Measurements from ENCODE around the gene GNPDA2.
"Not testable (repeated sequence)": the region's sequence is repeated elsewhere in the genome, so short reads cannot be mapped to it uniquely, and the experiment has no call there.

Gene GNPDA2

GRCh38 chr4:44726038-44726871 lies at the start of gene GNPDA2:
Gene GNPDA2, minus strand, starts transcription at chr4:44726556. Its CDS starts 4,349 bp downstream, at chr4:44722207.
- DNase-seq (peak; percentile 74 to 84), ATAC-seq (peak; percentile 94)
- H3K4me1 Mint-ChIP-seq, result peaks cover 34% of the 10 kb centered on the region
- peak within 1 kb of the TSS; percentile 97 to 98 for H3K27ac Mint-ChIP-seq
- peak within 1 kb of the TSS; percentile 96 to 99 for H3K4me3 Mint-ChIP-seq
- no peaks in the 10 kb centered on the region for H3K9me3 Mint-ChIP-seq
- H3K27me3 Mint-ChIP-seq, result no peaks in the 10 kb centered on the region

GRCh38 chr4:44772340-44772739 lies 46.0 kb upstream of the GNPDA2 start:
- DNase-seq, result no peak
- ATAC-seq, result no peak
- H3K27ac Mint-ChIP-seq, result no peak overlapping the region
- peaks cover 11% of the 10 kb centered on the region for H3K27me3 Mint-ChIP-seq
- peaks cover 5 to 35% of the 10 kb centered on the region in 2 donors for H3K9me3 Mint-ChIP-seq
- H3K4me1 Mint-ChIP-seq, result no peaks in the 10 kb centered on the region
- no peak overlapping the region for H3K4me3 Mint-ChIP-seq

- DNase-seq (no peak), ATAC-seq (no peak)
- Mint-ChIP-seq H3K4me3 (no peak overlapping the region), H3K9me3 (peaks cover 5 to 35% of the 10 kb centered on the region in 2 donors), H3K27ac (no peak overlapping the region), H3K27me3 (peaks cover 12% of the 10 kb centered on the region), H3K4me1 (no peaks in the 10 kb centered on the region)
Observed at GRCh38 chr4:44771789-44772188, 45.4 kb upstream of the GNPDA2 start.

- H3K27ac Mint-ChIP-seq, result no peak overlapping the region
- ATAC-seq, result no peak
- DNase-seq, result no peak
- no peaks in the 10 kb centered on the region for H3K9me3 Mint-ChIP-seq
- H3K27me3 Mint-ChIP-seq, result peaks cover 21% of the 10 kb centered on the region
- no peak overlapping the region for H3K4me3 Mint-ChIP-seq
- H3K4me1 Mint-ChIP-seq, result no peaks in the 10 kb centered on the region
Observed at GRCh38 chr4:44766453-44766852, 40.1 kb upstream of the GNPDA2 start.

GRCh38 chr4:44765116-44765515 lies 38.8 kb upstream of the GNPDA2 start:
- Mint-ChIP-seq H3K27me3 (peaks cover 34% of the 10 kb centered on the region), H3K9me3 (no peaks in the 10 kb centered on the region), H3K4me1 (no peaks in the 10 kb centered on the region), H3K4me3 (no peak overlapping the region), H3K27ac (no peak overlapping the region)
- ATAC-seq (no peak), DNase-seq (no peak)

GRCh38 chr4:44761306-44761705 lies 35.0 kb upstream of the GNPDA2 start:
- DNase-seq (no peak), ATAC-seq (no peak)
- Mint-ChIP-seq H3K9me3 (no peaks in the 10 kb centered on the region), H3K4me1 (no peaks in the 10 kb centered on the region), H3K4me3 (no peak overlapping the region), H3K27me3 (peaks cover 22% of the 10 kb centered on the region), H3K27ac (no peak overlapping the region)

- no peaks in the 10 kb centered on the region for H3K9me3 Mint-ChIP-seq
- ATAC-seq (peak; percentile 49), DNase-seq (peak in 1 of 2 donors; percentile 4)
- H3K4me3 Mint-ChIP-seq, result no peak overlapping the region
- peaks cover 24% of the 10 kb centered on the region for H3K27me3 Mint-ChIP-seq
- no peak overlapping the region for H3K27ac Mint-ChIP-seq
- no peaks in the 10 kb centered on the region for H3K4me1 Mint-ChIP-seq
Observed at GRCh38 chr4:44760142-44760898, 34.0 kb upstream of the GNPDA2 start.

GRCh38 chr4:44756559-44756958 lies 30.2 kb upstream of the GNPDA2 start:
- H3K4me1 Mint-ChIP-seq, result no peaks in the 10 kb centered on the region
- H3K27ac Mint-ChIP-seq, result no peak overlapping the region
- H3K9me3 Mint-ChIP-seq, result no peaks in the 10 kb centered on the region
- no peak overlapping the region for H3K4me3 Mint-ChIP-seq
- ATAC-seq (no peak), DNase-seq (no peak)
- H3K27me3 Mint-ChIP-seq, result peaks cover 22% of the 10 kb centered on the region

- DNase-seq, result no peak
- Mint-ChIP-seq H3K4me3 (no peak overlapping the region), H3K4me1 (no peaks in the 10 kb centered on the region), H3K27me3 (peaks cover 11% of the 10 kb centered on the region), H3K9me3 (no peaks in the 10 kb centered on the region), H3K27ac (no peak overlapping the region)
- no peak for ATAC-seq
Observed at GRCh38 chr4:44740201-44740600, 13.8 kb upstream of the GNPDA2 start.

GRCh38 chr4:44738615-44739014 lies 12.3 kb upstream of the GNPDA2 start:
- H3K4me3 Mint-ChIP-seq, result no peak overlapping the region
- no peak for DNase-seq
- no peak for ATAC-seq
- H3K9me3 Mint-ChIP-seq, result no peaks in the 10 kb centered on the region
- H3K27ac Mint-ChIP-seq, result no peak overlapping the region
- peaks cover 27% of the 10 kb centered on the region for H3K27me3 Mint-ChIP-seq
- H3K4me1 Mint-ChIP-seq, result no peaks in the 10 kb centered on the region

GRCh38 chr4:44736900-44737299 lies 10.5 kb upstream of the GNPDA2 start:
- Mint-ChIP-seq H3K4me1 (no peaks in the 10 kb centered on the region), H3K4me3 (no peak overlapping the region), H3K27me3 (peaks cover 30% of the 10 kb centered on the region), H3K9me3 (no peaks in the 10 kb centered on the region), H3K27ac (no peak overlapping the region)
- DNase-seq, result no peak
- ATAC-seq, result no peak

GRCh38 chr4:44728694-44729093 lies 2.3 kb upstream of the GNPDA2 start:
- not testable (repeated sequence) for H3K27ac Mint-ChIP-seq, H3K9me3 Mint-ChIP-seq, H3K27me3 Mint-ChIP-seq, DNase-seq, ATAC-seq, H3K4me3 Mint-ChIP-seq
- H3K4me1 Mint-ChIP-seq, result peaks cover 24% of the 10 kb centered on the region

GRCh38 chr4:44727471-44727870 lies 1.1 kb upstream of the GNPDA2 start:
- DNase-seq, result no peak
- peak overlapping the region in 1 of 2 donors; percentile 21 for H3K27ac Mint-ChIP-seq
- H3K4me3 Mint-ChIP-seq, result peak overlapping the region in 1 of 2 donors; percentile 96
- no peak for ATAC-seq
- H3K27me3 Mint-ChIP-seq, result no peaks in the 10 kb centered on the region
- no peaks in the 10 kb centered on the region for H3K9me3 Mint-ChIP-seq
- peaks cover 33% of the 10 kb centered on the region for H3K4me1 Mint-ChIP-seq

GRCh38 chr4:44725726-44726037 lies 674 bp downstream of the GNPDA2 start:
- H3K4me3 Mint-ChIP-seq, result peak overlapping the region; percentile 96 to 99
- no peaks in the 10 kb centered on the region for H3K9me3 Mint-ChIP-seq
- H3K27me3 Mint-ChIP-seq, result no peaks in the 10 kb centered on the region
- ATAC-seq (peak; percentile 57), DNase-seq (no peak)
- H3K27ac Mint-ChIP-seq, result peak overlapping the region; percentile 97 to 98
- H3K4me1 Mint-ChIP-seq, result peaks cover 39% of the 10 kb centered on the region

GRCh38 chr4:44725166-44725565 lies 1.2 kb downstream of the GNPDA2 start:
- no peaks in the 10 kb centered on the region for H3K9me3 Mint-ChIP-seq
- ATAC-seq (no peak), DNase-seq (no peak)
- peaks cover 44% of the 10 kb centered on the region for H3K4me1 Mint-ChIP-seq
- peak overlapping the region in 1 of 2 donors; percentile 97 for H3K27ac Mint-ChIP-seq
- H3K4me3 Mint-ChIP-seq, result peak overlapping the region; percentile 96 to 99
- no peaks in the 10 kb centered on the region for H3K27me3 Mint-ChIP-seq

GRCh38 chr4:44722001-44722400 lies 4.4 kb downstream of the GNPDA2 start:
- Mint-ChIP-seq H3K9me3 (no peaks in the 10 kb centered on the region), H3K4me3 (no peak overlapping the region), H3K27me3 (no peaks in the 10 kb centered on the region), H3K4me1 (peaks cover 43% of the 10 kb centered on the region), H3K27ac (no peak overlapping the region)
- no peak for ATAC-seq
- no peak for DNase-seq
